Neuronal stem cell (in vitro differentiated cells): ENCODE data around the gene INTS2.

Source experiments
- DNase-seq: peaks from one replicate; pipeline ENCODE4 v3.0.0-alpha.2; 2013; ENCODE audit warnings: low spot score
- H2AFZ ChIP-seq: one replicate; pipeline ENCODE4 v1.6.1; 2013; ENCODE audit warnings: mild to moderate bottlenecking, low read length, inconsistent platforms
- H2AK5ac ChIP-seq: 2 replicates; pipeline ENCODE4 v1.6.1; 2013; ENCODE audit warnings: low read depth, mild to moderate bottlenecking, inconsistent platforms, low read length, moderate library complexity, mixed read lengths
- H2BK120ac ChIP-seq: 2 replicates; pipeline ENCODE4 v1.6.1; 2013; ENCODE audit warnings: low read depth, mild to moderate bottlenecking, inconsistent platforms, low read length, moderate library complexity, mixed read lengths
- H2BK12ac ChIP-seq: one replicate; pipeline ENCODE4 v1.6.1; 2013; ENCODE audit warnings: low read length, inconsistent platforms
- H2BK15ac ChIP-seq: 2 replicates; pipeline ENCODE4 v1.6.1; 2013; ENCODE audit warnings: mild to moderate bottlenecking, low read length, inconsistent platforms, mixed read lengths
- H2BK5ac ChIP-seq: one replicate; pipeline ENCODE4 v1.6.1; 2013; ENCODE audit warnings: inconsistent platforms, mild to moderate bottlenecking, low read length, moderate library complexity
- H3K14ac ChIP-seq: one replicate; pipeline ENCODE4 v1.6.1; 2013; ENCODE audit warnings: low read length, inconsistent platforms
- H3K18ac ChIP-seq: 2 replicates; pipeline ENCODE4 v1.6.1; 2013; ENCODE audit warnings: low read length, inconsistent platforms
- H3K23ac ChIP-seq: 2 replicates; pipeline ENCODE4 v1.6.1; 2013; ENCODE audit warnings: low read depth, mild to moderate bottlenecking, mixed read lengths, low read length, inconsistent platforms; ENCODE audit not compliant: poor library complexity
- H3K27ac ChIP-seq: replicated peaks from 3 replicates; pipeline ENCODE4 v1.5.1; 2013; ENCODE audit warnings: low read length, inconsistent platforms
- H3K27me3 ChIP-seq, 3 experiments: 2 replicates each; pipeline ENCODE4 v1.6.1; 2013; ENCODE audit warnings: low read length in 3 of 3, mild to moderate bottlenecking in 2 of 3, inconsistent platforms in 1 of 3, low read depth in 1 of 3, mixed read lengths in 1 of 3, moderate library complexity in 1 of 3; ENCODE audit not compliant: control insufficient read depth in 3 of 3, insufficient read depth in 3 of 3
- H3K36me3 ChIP-seq, 2 donors: replicated peaks in 1 of 2; 2 replicates each; pipeline ENCODE4 v1.6.1; 2013; ENCODE audit warnings: low read length in 2 of 2; ENCODE audit not compliant: control insufficient read depth in 2 of 2, insufficient read depth in 2 of 2
- H3K4ac ChIP-seq: 2 replicates; pipeline ENCODE4 v1.6.1; 2013; ENCODE audit warnings: inconsistent platforms, mild to moderate bottlenecking, low read length, moderate library complexity
- H3K4me1 ChIP-seq, 2 donors: 1 replicate in 1 of 2; 2 replicates in 1 of 2; pipeline ENCODE4 v1.6.1; 2013; ENCODE audit warnings: low read length in 2 of 2, low read depth in 1 of 2; ENCODE audit not compliant: control insufficient read depth in 2 of 2, insufficient read depth in 1 of 2
- H3K4me2 ChIP-seq: one replicate; pipeline ENCODE4 v1.6.1; 2013; ENCODE audit warnings: mild to moderate bottlenecking, low read length, inconsistent platforms; ENCODE audit not compliant: insufficient read depth, poor library complexity, severe bottlenecking
- H3K4me3 ChIP-seq, 2 donors: 2 replicates each; pipeline ENCODE4 v1.5.1; 2013; ENCODE audit warnings: low read length in 2 of 2, mild to moderate bottlenecking in 2 of 2, inconsistent platforms in 1 of 2, moderate library complexity in 1 of 2
- H3K79me1 ChIP-seq: one replicate; pipeline ENCODE4 v1.6.1; 2013; ENCODE audit warnings: low read depth, mild to moderate bottlenecking, inconsistent platforms, low read length, moderate library complexity
- H3K9ac ChIP-seq: one replicate; pipeline ENCODE4 v1.6.1; 2013; ENCODE audit warnings: mild to moderate bottlenecking, low read depth, low read length, inconsistent platforms; ENCODE audit not compliant: poor library complexity
- H3K9me3 ChIP-seq, 2 donors: replicated peaks in 1 of 2; 2 replicates each; pipeline versions ENCODE3 to v1.6.1; 2013; ENCODE audit warnings: low read length in 2 of 2, mild to moderate bottlenecking in 2 of 2, inconsistent platforms in 1 of 2, low read depth in 1 of 2, mixed read lengths in 1 of 2, moderate library complexity in 1 of 2; ENCODE audit not compliant: control insufficient read depth in 2 of 2, insufficient read depth in 1 of 2
- H4K8ac ChIP-seq: one replicate; pipeline ENCODE4 v1.6.1; 2013; ENCODE audit warnings: low read depth, mild to moderate bottlenecking, inconsistent platforms, low read length, moderate library complexity
- H4K91ac ChIP-seq: one replicate; pipeline ENCODE4 v1.6.1; 2013; ENCODE audit warnings: low read length, low read depth, mild to moderate bottlenecking, inconsistent platforms; ENCODE audit not compliant: poor library complexity
- WGBS, 2 donors: extraction: QIAGEN DNeasy Blood & Tissue Kit; methylation state at CpG; one replicate each; pipeline ENCODE4 v1.1.7; 2013; ENCODE audit warnings: missing lambda C conversion rate in 2 of 2, mixed read lengths in 1 of 2; ENCODE audit not compliant: insufficient read length in 2 of 2, insufficient replicate concordance in 1 of 2; ENCODE audit errors: extremely low coverage in 2 of 2; 5-methylcytosine and 5-hydroxymethylcytosine counted together

INTS2 gene

DNA sequence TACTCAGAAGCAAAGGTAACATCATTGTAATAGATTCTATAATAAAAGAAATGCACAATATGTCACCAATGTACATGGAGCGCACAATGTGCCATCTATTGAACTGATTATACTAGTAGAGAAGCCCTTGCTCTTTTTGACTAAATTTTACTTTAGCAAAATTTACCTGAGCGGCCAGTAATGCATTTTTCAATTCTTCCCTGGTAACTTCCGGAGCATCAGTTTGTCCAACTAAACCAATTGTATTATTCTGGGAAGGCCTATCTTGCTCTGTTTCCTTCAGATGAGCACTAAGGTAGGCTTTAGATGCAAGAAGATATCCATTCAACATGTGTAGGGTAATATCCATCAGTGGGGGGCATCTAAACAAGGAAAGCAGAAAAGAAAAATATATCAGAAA is 55.7 kb downstream of the INTS2 start:
- WGBS, 2 donors: no CpG with 5 or more reads among the region's 3 CpGs

DNA sequence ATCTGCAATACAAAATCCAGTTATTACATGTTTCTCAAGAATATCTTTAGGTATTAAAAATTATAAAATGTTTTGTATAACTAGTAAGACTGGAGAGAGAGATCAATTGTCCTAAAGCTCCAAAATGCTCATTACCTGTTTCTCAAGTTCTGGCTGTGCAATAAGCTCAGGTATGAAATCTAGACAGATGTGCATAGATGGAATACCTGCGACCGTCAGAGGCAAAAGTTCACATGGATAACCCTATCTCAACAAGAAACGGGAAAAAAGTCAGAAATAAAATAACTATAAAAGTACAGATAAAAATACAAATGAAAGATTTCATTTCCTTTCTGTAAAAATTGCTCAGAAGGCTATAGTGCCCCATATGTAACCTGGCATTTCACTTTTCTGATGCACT is 58.6 kb downstream of the INTS2 start:
- Histone ChIP-seq H3K23ac (no peak overlapping the region), H4K91ac (no peak overlapping the region), H2AK5ac (no peak overlapping the region), H3K9me3 (no peaks in the 10 kb centered on the region), H3K79me1 (no peaks in the 10 kb centered on the region), H3K9ac (no peak overlapping the region), H3K14ac (no peak overlapping the region), H3K18ac (no peak overlapping the region), H2BK5ac (no peak overlapping the region), H2BK120ac (no peak overlapping the region), H3K4me1 (no peaks in the 10 kb centered on the region), H3K4me2 (no peak overlapping the region), H2AFZ (no peak overlapping the region), H2BK12ac (no peak overlapping the region), H2BK15ac (no peak overlapping the region), H3K27ac (no peak overlapping the region), H3K4ac (no peak overlapping the region), H3K4me3 (no peak overlapping the region), H4K8ac (no peak overlapping the region), H3K27me3 (no peaks in the 10 kb centered on the region), H3K36me3 (peaks cover 0 to 84% of the 10 kb centered on the region in 2 donors)
- no CpG with 5 or more reads among the region's 3 CpGs for WGBS, 2 donors
- no peak for DNase-seq

More for the DNA sequence above, 55.7 kb downstream of the INTS2 start:
- H3K18ac ChIP-seq: no peak overlapping the region
- H3K9me3 ChIP-seq: no peaks in the 10 kb centered on the region
- H3K36me3 ChIP-seq: peaks cover 0 to 100% of the 10 kb centered on the region in 2 donors
- no peak overlapping the region for H3K4ac ChIP-seq
- no peak overlapping the region for H3K9ac ChIP-seq
- no peak overlapping the region for H2BK120ac ChIP-seq
- H3K27ac ChIP-seq: no peak overlapping the region
- H3K4me1 ChIP-seq: no peaks in the 10 kb centered on the region
- no peak overlapping the region for H4K91ac ChIP-seq
- no peak overlapping the region for H2BK12ac ChIP-seq
- no peak overlapping the region for H2AFZ ChIP-seq
- DNase-seq: no peak
- no peak overlapping the region for H3K4me2 ChIP-seq
- H2BK15ac ChIP-seq: no peak overlapping the region
- H3K4me3 ChIP-seq: no peak overlapping the region
- no peaks in the 10 kb centered on the region for H3K27me3 ChIP-seq
- H2BK5ac ChIP-seq: no peak overlapping the region
- no peak overlapping the region for H3K23ac ChIP-seq
- no peak overlapping the region for H3K14ac ChIP-seq
- H3K79me1 ChIP-seq: no peaks in the 10 kb centered on the region
- no peak overlapping the region for H4K8ac ChIP-seq
- H2AK5ac ChIP-seq: no peak overlapping the region

DNA sequence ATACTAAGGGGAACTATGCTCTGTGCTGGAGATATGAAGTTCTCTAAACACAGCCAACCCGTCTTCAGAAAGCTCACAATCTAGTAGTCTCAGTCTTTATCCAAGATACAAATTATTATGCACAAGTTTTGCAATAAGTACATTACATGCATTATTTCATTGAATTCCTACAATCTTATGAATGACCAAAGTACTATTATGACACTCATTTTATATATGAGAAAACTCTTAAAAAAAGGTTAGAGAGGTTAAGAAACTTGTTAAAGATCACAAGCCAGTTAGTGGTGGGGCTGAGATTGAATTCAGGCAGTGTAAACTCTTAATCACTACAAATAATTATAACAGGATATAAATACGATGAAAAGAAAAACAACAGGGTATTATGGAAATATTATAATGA is 59.7 kb downstream of the INTS2 start:
- Histone ChIP-seq H3K23ac (no peak overlapping the region), H3K27ac (no peak overlapping the region), H2BK15ac (no peak overlapping the region), H3K9me3 (no peaks in the 10 kb centered on the region), H2BK120ac (no peak overlapping the region), H3K27me3 (no peaks in the 10 kb centered on the region), H4K8ac (no peak overlapping the region), H3K4me3 (no peak overlapping the region), H3K4ac (no peak overlapping the region), H3K36me3 (peaks cover 0 to 73% of the 10 kb centered on the region in 2 donors), H3K4me2 (no peak overlapping the region), H3K14ac (no peak overlapping the region), H2AK5ac (no peak overlapping the region), H3K18ac (no peak overlapping the region), H3K4me1 (peaks cover 0 to 3% of the 10 kb centered on the region in 2 donors), H3K9ac (no peak overlapping the region), H4K91ac (no peak overlapping the region), H2BK12ac (no peak overlapping the region), H2BK5ac (no peak overlapping the region), H2AFZ (no peak overlapping the region), H3K79me1 (no peaks in the 10 kb centered on the region)
- DNase-seq: no peak
- WGBS, 2 donors: no CpG with 5 or more reads among the region's 2 CpGs

DNA sequence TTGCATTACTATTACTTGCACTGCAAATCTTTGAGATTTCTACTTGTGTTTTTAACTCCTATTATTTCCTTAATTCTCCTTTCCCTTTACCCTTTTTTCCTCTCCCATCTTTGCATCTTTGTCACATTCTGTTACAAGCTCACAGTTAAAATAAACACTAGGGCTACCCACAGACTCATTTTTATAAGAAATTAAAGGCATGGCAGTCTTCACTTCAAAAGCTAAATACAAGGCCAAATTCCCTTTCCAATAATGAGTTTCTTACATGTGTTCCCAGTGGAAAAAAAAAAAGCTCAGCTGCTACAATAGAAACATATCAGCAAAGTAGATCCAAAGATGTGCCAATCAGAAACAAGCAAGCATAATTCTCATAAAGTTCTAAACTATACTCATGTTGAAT is 60.7 kb downstream of the INTS2 start:
- H3K27ac ChIP-seq: no peak overlapping the region
- H2AK5ac ChIP-seq: no peak overlapping the region
- H3K4me2 ChIP-seq: no peak overlapping the region
- H3K18ac ChIP-seq: no peak overlapping the region
- no peak overlapping the region for H4K8ac ChIP-seq
- H3K4ac ChIP-seq: no peak overlapping the region
- H3K4me1 ChIP-seq: peaks cover 0 to 4% of the 10 kb centered on the region in 2 donors
- no peak overlapping the region for H2BK12ac ChIP-seq
- H2BK15ac ChIP-seq: no peak overlapping the region
- H3K9ac ChIP-seq: no peak overlapping the region
- H3K14ac ChIP-seq: no peak overlapping the region
- H2BK120ac ChIP-seq: no peak overlapping the region
- peaks cover 0 to 63% of the 10 kb centered on the region in 2 donors for H3K36me3 ChIP-seq
- H3K27me3 ChIP-seq: no peaks in the 10 kb centered on the region
- no peak overlapping the region for H3K4me3 ChIP-seq
- H4K91ac ChIP-seq: no peak overlapping the region
- no peaks in the 10 kb centered on the region for H3K9me3 ChIP-seq
- H3K23ac ChIP-seq: no peak overlapping the region
- no peak overlapping the region for H2AFZ ChIP-seq
- DNase-seq: no peak
- no peaks in the 10 kb centered on the region for H3K79me1 ChIP-seq
- no peak overlapping the region for H2BK5ac ChIP-seq
